Measurements from ENCODE around the gene EVA1C. TPM values are rescaled to one million over a fixed set of nuclear protein-coding genes. Genes with fewer than 3 reads are reported as not detected.
"Not testable (repeated sequence)": the region's sequence is repeated elsewhere in the genome, so short reads cannot be mapped to it uniquely, and the experiment has no call there.

The EVA1C gene
- polyA plus RNA-seq, 6 donors from 2014 or later: 0.47 to 0.87 (median 0.57) TPM; not detected in 3

DNA sequence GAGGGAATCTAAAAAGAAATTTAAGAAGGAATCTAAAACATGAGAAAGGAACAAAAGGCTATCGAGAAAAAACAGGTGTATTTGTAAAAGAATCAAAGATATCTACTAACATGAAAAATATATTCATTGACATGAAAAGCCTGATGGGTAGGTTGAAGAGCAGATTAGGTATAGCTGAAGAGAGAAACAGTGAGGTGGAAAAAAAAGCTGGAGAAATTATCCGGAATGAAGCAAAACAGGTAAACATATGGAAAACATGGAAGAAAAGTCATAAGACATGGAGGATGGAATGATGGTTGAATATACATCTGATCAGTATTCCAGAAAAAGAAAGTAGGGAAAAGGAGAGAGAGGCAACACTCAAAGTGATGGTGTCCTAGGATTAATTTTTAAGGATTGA, 9.6 kb downstream of the EVA1C start:
- Mint-ChIP-seq H3K4me1 (no peaks in the 10 kb centered on the region), H3K27me3 (peaks cover 6 to 35% (median 17%) of the 10 kb centered on the region in 3 donors), H3K36me3 (peaks cover 5 to 15% of the 10 kb centered on the region in 2 donors), H3K4me3 (no peak overlapping the region), H3K9me3 (peaks cover 5 to 11% (median 9%) of the 10 kb centered on the region in 7 donors), H3K27ac (no peak overlapping the region)
- DNase-seq (no peak), ATAC-seq (ENCODE audit: low read depth in 2 of 2) (no peak)

- Mint-ChIP-seq H3K27ac (no peak overlapping the region), H3K36me3 (peaks cover 5 to 15% of the 10 kb centered on the region in 2 donors), H3K9me3 (peaks cover 5 to 11% (median 9%) of the 10 kb centered on the region in 7 donors), H3K4me3 (no peak overlapping the region), H3K4me1 (no peaks in the 10 kb centered on the region), H3K27me3 (peaks cover 0 to 22% (median 12%) of the 10 kb centered on the region in 3 donors)
- ATAC-seq (ENCODE audit: low read depth in 2 of 2) (no peak), DNase-seq (no peak)
Measured at GRCh38 chr21:32423320-32424190, 11.0 kb downstream of the EVA1C start.

- H3K27me3 Mint-ChIP-seq: peaks cover 0 to 21% (median 12%) of the 10 kb centered on the region in 3 donors
- peaks cover 5 to 11% (median 9%) of the 10 kb centered on the region in 7 donors for H3K9me3 Mint-ChIP-seq
- H3K4me1 Mint-ChIP-seq: no peaks in the 10 kb centered on the region
- no peak for DNase-seq
- no peak for ATAC-seq (ENCODE audit: low read depth in 2 of 2)
- no peak overlapping the region for H3K4me3 Mint-ChIP-seq
- H3K27ac Mint-ChIP-seq: no peak overlapping the region
- peaks cover 5 to 15% of the 10 kb centered on the region in 2 donors for H3K36me3 Mint-ChIP-seq
Measured at GRCh38 chr21:32424191-32424535, 11.7 kb downstream of the EVA1C start.

DNA sequence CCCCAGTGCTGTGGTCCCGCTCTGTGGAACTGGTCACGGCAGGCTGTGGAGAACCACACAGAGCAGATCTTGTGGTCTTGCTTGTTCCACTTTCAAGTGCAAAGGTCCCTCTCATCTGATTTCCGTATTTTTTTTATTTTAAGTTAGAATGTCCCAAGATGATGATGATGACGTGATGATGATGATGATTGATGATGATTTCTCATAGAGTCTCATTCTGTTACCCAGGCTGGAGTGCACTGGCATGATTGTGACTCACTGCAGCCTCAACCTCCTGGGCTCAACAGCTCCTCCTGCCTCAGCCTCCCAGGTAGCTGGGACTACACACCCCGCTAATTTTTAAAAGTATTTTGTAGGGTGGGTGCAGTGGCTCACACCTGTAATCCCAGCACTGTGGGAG, 12.2 kb downstream of the EVA1C start:
- peak overlapping the region in 1 of 6 donors; percentile 44 for H3K27ac Mint-ChIP-seq
- H3K4me1 Mint-ChIP-seq: no peaks in the 10 kb centered on the region
- peaks cover 5 to 15% of the 10 kb centered on the region in 2 donors for H3K36me3 Mint-ChIP-seq
- H3K4me3 Mint-ChIP-seq: no peak overlapping the region
- DNase-seq: no peak
- peaks cover 0 to 21% (median 12%) of the 10 kb centered on the region in 3 donors for H3K27me3 Mint-ChIP-seq
- H3K9me3 Mint-ChIP-seq: peaks cover 5 to 11% (median 9%) of the 10 kb centered on the region in 7 donors
- no peak for ATAC-seq (ENCODE audit: low read depth in 2 of 2)

GRCh38 chr21:32425628-32426027, 13.1 kb downstream of the EVA1C start:
- DNase-seq (no peak), ATAC-seq (ENCODE audit: low read depth in 2 of 2) (no peak)
- no peak overlapping the region for H3K27ac Mint-ChIP-seq
- H3K4me1 Mint-ChIP-seq: no peaks in the 10 kb centered on the region
- peaks cover 0 to 21% (median 12%) of the 10 kb centered on the region in 3 donors for H3K27me3 Mint-ChIP-seq
- H3K9me3 Mint-ChIP-seq: peaks cover 5 to 16% (median 9%) of the 10 kb centered on the region in 7 donors
- H3K36me3 Mint-ChIP-seq: peaks cover 5 to 15% of the 10 kb centered on the region in 2 donors
- no peak overlapping the region for H3K4me3 Mint-ChIP-seq

- Mint-ChIP-seq H3K4me1 (no peaks in the 10 kb centered on the region), H3K4me3 (no peak overlapping the region), H3K9me3 (peaks cover 5 to 17% (median 9%) of the 10 kb centered on the region in 7 donors), H3K36me3 (peaks cover 5 to 15% of the 10 kb centered on the region in 2 donors), H3K27me3 (peaks cover 0 to 21% (median 12%) of the 10 kb centered on the region in 3 donors), H3K27ac (no peak overlapping the region)
- ATAC-seq (ENCODE audit: low read depth in 2 of 2): no peak
- DNase-seq: no peak
Measured at GRCh38 chr21:32426066-32426465, 13.6 kb downstream of the EVA1C start.

- DNase-seq (no peak), ATAC-seq (ENCODE audit: low read depth in 2 of 2) (no peak)
- Mint-ChIP-seq H3K9me3 (peaks cover 7 to 16% (median 9%) of the 10 kb centered on the region in 7 donors), H3K27me3 (peaks cover 0 to 21% (median 12%) of the 10 kb centered on the region in 3 donors), H3K4me1 (no peaks in the 10 kb centered on the region), H3K36me3 (peaks cover 5 to 15% of the 10 kb centered on the region in 2 donors), H3K27ac (peak overlapping the region in 1 of 6 donors; percentile 65), H3K4me3 (no peak overlapping the region)
Measured at GRCh38 chr21:32426592-32427051, 14.1 kb downstream of the EVA1C start.

DNA sequence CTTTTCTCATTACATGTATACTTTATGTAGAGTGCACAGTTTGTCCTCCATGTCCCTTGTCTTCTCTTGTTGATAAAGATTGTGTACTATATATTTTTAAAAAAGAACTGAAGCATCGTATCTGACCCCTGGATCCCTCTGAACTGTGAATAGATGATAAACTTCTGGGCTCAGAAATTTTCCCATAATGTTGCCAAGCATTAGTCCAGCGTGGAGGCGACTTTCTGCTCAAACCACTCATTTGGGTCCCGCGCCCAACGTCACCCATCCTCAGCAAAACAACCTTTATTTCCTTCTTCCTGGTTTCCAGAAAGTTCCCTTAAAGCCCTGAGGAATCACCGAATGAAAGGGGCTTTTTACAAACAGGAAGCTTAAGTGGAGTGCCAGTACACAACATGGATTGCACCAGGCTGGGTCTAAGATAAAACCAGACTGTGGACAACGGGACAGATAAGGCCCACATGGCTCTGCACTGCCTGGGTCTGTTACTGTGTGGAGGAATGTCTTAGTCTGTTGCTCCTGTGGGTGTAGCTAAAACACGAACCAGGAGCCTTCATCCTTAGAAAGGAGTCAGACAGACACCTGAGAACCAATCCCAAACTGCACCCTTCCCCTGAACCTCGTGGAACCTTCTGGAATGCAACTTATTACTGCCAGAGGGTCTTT, 15.6 kb downstream of the EVA1C start:
- Mint-ChIP-seq H3K4me3 (no peak overlapping the region), H3K27ac (no peak overlapping the region), H3K36me3 (peaks cover 0 to 3% of the 10 kb centered on the region in 2 donors), H3K4me1 (no peaks in the 10 kb centered on the region), H3K27me3 (peaks cover 0 to 13% (median 6%) of the 10 kb centered on the region in 3 donors), H3K9me3 (peaks cover 1 to 7% (median 4%) of the 10 kb centered on the region in 7 donors)
- no peak for DNase-seq
- no peak for ATAC-seq (ENCODE audit: low read depth in 2 of 2)

- not testable (repeated sequence) for H3K36me3 Mint-ChIP-seq; H3K27ac Mint-ChIP-seq; ATAC-seq (ENCODE audit: low read depth in 2 of 2); DNase-seq; H3K4me1 Mint-ChIP-seq; H3K9me3 Mint-ChIP-seq; H3K4me3 Mint-ChIP-seq
- peaks cover 12 to 16% (median 13%) of the 10 kb centered on the region in 3 donors for H3K27me3 Mint-ChIP-seq
Measured at GRCh38 chr21:32432982-32433660, 20.6 kb downstream of the EVA1C start.

GRCh38 chr21:32437729-32438128, 25.2 kb downstream of the EVA1C start:
- no peak overlapping the region for H3K27ac Mint-ChIP-seq
- peaks cover 13 to 37% (median 20%) of the 10 kb centered on the region in 3 donors for H3K27me3 Mint-ChIP-seq
- H3K4me3 Mint-ChIP-seq: no peak overlapping the region

DNA sequence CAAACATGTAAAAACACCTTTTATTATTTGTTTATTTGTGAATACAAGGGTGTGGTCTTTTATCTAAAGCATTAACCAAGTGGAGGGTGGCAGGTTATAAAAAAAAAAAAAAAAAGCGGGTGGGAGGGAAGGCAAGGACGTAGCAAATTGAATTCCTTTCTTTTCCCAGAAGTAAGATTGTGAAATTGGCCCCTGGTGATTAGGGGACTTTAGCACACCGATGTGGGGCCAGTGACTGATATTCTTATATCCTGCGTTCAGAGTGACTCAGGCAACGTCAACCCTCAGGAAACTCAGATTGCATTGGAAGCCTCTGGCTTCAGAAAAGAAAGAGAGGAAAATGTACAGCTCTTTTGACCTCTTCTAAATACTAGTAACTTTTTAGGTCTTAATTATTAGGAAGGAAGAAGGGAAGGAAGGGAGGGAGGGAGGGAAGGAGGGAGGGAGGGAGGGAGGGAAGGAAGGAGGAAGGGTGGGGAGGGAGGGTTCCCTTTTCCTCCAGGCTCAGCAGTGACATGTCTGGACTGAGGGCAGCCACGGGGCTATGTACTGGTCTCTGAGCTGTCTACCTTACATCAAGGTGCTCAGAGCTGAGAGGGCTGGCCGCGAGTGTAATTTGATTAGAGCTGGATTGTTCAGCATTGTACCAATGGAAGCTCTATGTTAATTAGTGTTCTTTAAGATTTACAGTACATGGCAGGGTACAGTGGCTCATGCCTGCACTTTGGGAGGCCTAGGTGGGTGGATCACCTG, 30.2 kb downstream of the EVA1C start:
- H3K9me3 Mint-ChIP-seq: peaks cover 5 to 19% (median 14%) of the 10 kb centered on the region in 7 donors
- peaks cover 0 to 4% (median 1%) of the 10 kb centered on the region in 3 donors for H3K4me1 Mint-ChIP-seq
- no peak overlapping the region for H3K4me3 Mint-ChIP-seq
- DNase-seq (no peak), ATAC-seq (ENCODE audit: low read depth in 2 of 2) (no peak)
- H3K36me3 Mint-ChIP-seq: no peaks in the 10 kb centered on the region
- H3K27ac Mint-ChIP-seq: peak overlapping the region in 1 of 6 donors; percentile 28
- H3K27me3 Mint-ChIP-seq: peaks cover 8 to 29% (median 19%) of the 10 kb centered on the region in 3 donors

More at GRCh38 chr21:32437729-32438128, 25.2 kb downstream of the EVA1C start:
- Mint-ChIP-seq H3K36me3 (no peaks in the 10 kb centered on the region), H3K9me3 (peaks cover 0 to 6% (median 0%) of the 10 kb centered on the region in 7 donors), H3K4me1 (peaks cover 0 to 8% (median 1%) of the 10 kb centered on the region in 3 donors)
- DNase-seq (no peak), ATAC-seq (ENCODE audit: low read depth in 2 of 2) (no peak)

- Mint-ChIP-seq H3K4me1 (no peaks in the 10 kb centered on the region), H3K36me3 (no peaks in the 10 kb centered on the region), H3K4me3 (no peak overlapping the region), H3K27me3 (peaks cover 9 to 20% (median 12%) of the 10 kb centered on the region in 3 donors), H3K27ac (no peak overlapping the region), H3K9me3 (peaks cover 5 to 19% (median 14%) of the 10 kb centered on the region in 7 donors)
- DNase-seq: no peak
- ATAC-seq (ENCODE audit: low read depth in 2 of 2): no peak
Measured at GRCh38 chr21:32445101-32445500, 32.6 kb downstream of the EVA1C start.
